K562 (cell line): ENCODE measurements around the gene MOSPD3. TPM values are rescaled to one million over a fixed set of nuclear protein-coding genes. Genes with fewer than 3 reads are reported as not detected.

Source experiments
- ATAC-seq: fragments of 200-7000 bp; cut with Tn5 transposase; 3 replicates; pipeline ENCODE4 v1.9.1; 2020; ENCODE audit warnings: moderate library complexity
- BruUV-seq: library from RNA; stranded (reverse); fragments of 400-500 nt; replicated peaks from 2 replicates; lab custom pipeline; 2021; lab: Mats Ljungman, UMichigan
- CTCF ChIA-PET: fragments of 300-600 bp; formaldehyde crosslinking; extraction: SDS; loops from one replicate; lab custom pipeline; 2021; ENCODE audit warnings: low intra/inter-chr PET ratio; lab: Yijun Ruan, JAX
- POLR2A ChIA-PET: fragments of 300-600, 350-650 bp; sonication (Branson Sonifier 250); formaldehyde crosslinking; extraction: SDS; loops from one replicate; lab custom pipeline; 2021; ENCODE audit warnings: antibody characterized with exemption, inconsistent platforms; lab: Yijun Ruan, JAX
- DNase-seq, 4 experiments: peaks; one replicate each; pipeline versions ENCODE4 v3.0.0 to v3.0.0-alpha.2; 2011 to 2018; ENCODE audit warnings: low spot score in 3 of 4, mixed read lengths in 3 of 4; ENCODE audit errors: extremely low read depth in 1 of 4
- FAIRE-seq: peaks from 2 replicates; lab custom pipeline; 2011; peaks lifted over from hg19 to GRCh38; lab: Jason Lieb, UNC
- H2AFZ ChIP-seq: 2 replicates; pipeline ENCODE4 v1.6.0; 2011; ENCODE audit warnings: low read depth, low read length, control low read depth, inconsistent platforms
- H3K27ac ChIP-seq: fragments of 200-600 bp; 3 replicates; pipeline ENCODE4 v1.8.0; 2011; ENCODE audit warnings: low read depth, mild to moderate bottlenecking, control low read depth, inconsistent platforms, low read length, moderate library complexity, mixed read lengths; ENCODE audit errors: extremely low read depth
- H3K27me3 ChIP-seq, 2 experiments: fragments of 300-600 bp in 1 of 2; 2 replicates in 1 of 2; 3 replicates in 1 of 2; pipeline versions ENCODE4 v1.6.0 to v1.8.0; 2011; ENCODE audit warnings: inconsistent platforms in 2 of 2, low read length in 2 of 2, mild to moderate bottlenecking in 1 of 2, mixed read lengths in 1 of 2, moderate library complexity in 1 of 2; ENCODE audit not compliant: control insufficient read depth in 2 of 2, insufficient read depth in 2 of 2
- H3K36me3 ChIP-seq: fragments of 300-600 bp; 3 replicates; pipeline ENCODE4 v1.8.0; 2011; ENCODE audit warnings: mild to moderate bottlenecking, low read length, inconsistent platforms; ENCODE audit not compliant: control insufficient read depth, insufficient read depth
- H3K4me1 ChIP-seq, 2 experiments: fragments of 200-600 bp in 1 of 2; replicated peaks in 1 of 2; 2 replicates in 1 of 2; 3 replicates in 1 of 2; pipeline versions ENCODE4 v1.5.1 to v1.8.0; 2011; ENCODE audit warnings: inconsistent platforms in 2 of 2, low read length in 2 of 2, mild to moderate bottlenecking in 1 of 2, mixed read lengths in 1 of 2, moderate library complexity in 1 of 2; ENCODE audit not compliant: control insufficient read depth in 2 of 2, insufficient read depth in 2 of 2
- H3K4me2 ChIP-seq: 2 replicates; pipeline ENCODE4 v1.6.1; 2011; ENCODE audit warnings: low read length, control low read depth, inconsistent platforms, mixed read lengths; ENCODE audit not compliant: insufficient read depth
- H3K4me3 ChIP-seq: fragments of 200-600 bp; sonication (generic), shearing (Covaris generic); 2 replicates; pipeline ENCODE4 v1.5.1; 2016; ENCODE audit warnings: control low read depth, inconsistent platforms
- H3K79me2 ChIP-seq: fragments of 200-600 bp; 3 replicates; pipeline ENCODE4 v1.8.0; 2011; ENCODE audit warnings: low read length, inconsistent platforms; ENCODE audit not compliant: control insufficient read depth, insufficient read depth
- H3K9ac ChIP-seq, 2 experiments: 2 replicates each; pipeline versions ENCODE4 v1.6.0 to v1.6.1; 2011; ENCODE audit warnings: low read depth in 2 of 2, low read length in 2 of 2, control low read depth in 1 of 2, inconsistent platforms in 1 of 2, mild to moderate bottlenecking in 1 of 2, mixed read lengths in 1 of 2; ENCODE audit not compliant: insufficient read depth in 1 of 2
- H3K9me1 ChIP-seq: one replicate; pipeline ENCODE4 v1.6.0; 2011; ENCODE audit warnings: inconsistent platforms, mild to moderate bottlenecking, low read length, moderate library complexity; ENCODE audit not compliant: control insufficient read depth, insufficient read depth
- H3K9me3 ChIP-seq: replicated peaks from 2 replicates; pipeline ENCODE4 v1.5.1; 2011; ENCODE audit warnings: low read depth, low read length, inconsistent platforms; ENCODE audit not compliant: control insufficient read depth, insufficient read depth
- H4K20me1 ChIP-seq: replicated peaks from 2 replicates; pipeline ENCODE4 v1.6.1; 2011; ENCODE audit warnings: low read length, inconsistent platforms, mixed read lengths; ENCODE audit not compliant: control insufficient read depth, insufficient read depth
- CBFA2T2 ChIP-seq: fragments of 450-650 bp; conservative IDR thresholded peaks from 2 replicates; pipeline ENCODE4 v1.6.1; 2017; ENCODE audit warnings: mild to moderate bottlenecking
- CC2D1A ChIP-seq: fragments of 450-650 bp; IDR thresholded peaks from 2 replicates; pipeline ENCODE4 v1.6.1; 2017; ENCODE audit warnings: mild to moderate bottlenecking
- ESRRA ChIP-seq: fragments of 450-650 bp; IDR thresholded peaks from 2 replicates; pipeline ENCODE4 v1.6.1; 2014; ENCODE audit warnings: low read depth, mild to moderate bottlenecking, moderate library complexity, borderline replicate concordance
- MTA1 ChIP-seq: fragments of 450-650 bp; IDR thresholded peaks from 2 replicates; pipeline ENCODE4 v1.6.1; 2017; ENCODE audit warnings: borderline replicate concordance
- MYNN ChIP-seq, 2 experiments: sonication (generic); formaldehyde crosslinking in 1 of 2; IDR thresholded peaks; 2 replicates each; pipeline versions ENCODE4 v1.5.0 to v1.6.1; 2016 to 2020; ENCODE audit warnings: antibody characterized with exemption in 1 of 2, missing genetic modification reagents in 1 of 2
- NONO ChIP-seq, 2 experiments: fragments of 200-400 bp in 1 of 2; fragments of 450-650 bp in 1 of 2; formaldehyde crosslinking in 1 of 2; IDR thresholded peaks; 2 replicates each; pipeline ENCODE4 v1.6.1; 2017; ENCODE audit warnings: low read depth in 2 of 2, mild to moderate bottlenecking in 2 of 2, moderate library complexity in 2 of 2, low read length in 1 of 2
- PKNOX1 ChIP-seq: fragments of 450-650 bp; IDR thresholded peaks from 2 replicates; pipeline ENCODE4 v1.6.1; 2016
- RB1 ChIP-seq: fragments of 450-650 bp; IDR thresholded peaks from 2 replicates; pipeline ENCODE4 v1.6.1; 2017; ENCODE audit warnings: low read depth, mild to moderate bottlenecking
- RUNX1 ChIP-seq: sonication (generic); IDR thresholded peaks from 2 replicates; pipeline ENCODE4 v1.6.1; 2016; ENCODE audit warnings: antibody characterized with exemption, low read depth
- TEAD4 ChIP-seq, 2 experiments: sonication (generic) in 1 of 2; formaldehyde crosslinking in 1 of 2; IDR thresholded peaks; 2 replicates each; pipeline versions ENCODE4 v1.6.1 to v1.8.0; 2012 to 2022; ENCODE audit warnings: borderline replicate concordance in 1 of 2, inconsistent platforms in 1 of 2, low read length in 1 of 2, mild to moderate bottlenecking in 1 of 2, missing genetic modification reagents in 1 of 2
- ZBTB17 ChIP-seq: fragments of 450-650 bp; formaldehyde crosslinking; IDR thresholded peaks from 2 replicates; pipeline ENCODE4 v1.4.0; 2020; ENCODE audit warnings: mild to moderate bottlenecking
- ZNF263 ChIP-seq: sonication (generic); formaldehyde crosslinking; IDR thresholded peaks from 2 replicates; pipeline ENCODE4 v1.8.0; 2022; ENCODE audit warnings: mild to moderate bottlenecking, missing genetic modification reagents, borderline replicate concordance
- ZNF584 ChIP-seq: fragments of 200-800 bp; sonication (Bioruptor generic); IDR thresholded peaks from 2 replicates; pipeline ENCODE4 v1.6.1; 2016; ENCODE audit warnings: low read depth, mild to moderate bottlenecking, missing genetic modification characterization, missing compliant biosample characterization
- WGBS: fragments of 100-300 bp; shearing (Covaris generic); methylation state at CpG from one replicate; pipeline ENCODE4 v1.1.6; 2016; ENCODE audit warnings: low coverage, mixed read lengths; ENCODE audit not compliant: insufficient coverage; ENCODE audit errors: missing lambda C conversion rate; 5-methylcytosine and 5-hydroxymethylcytosine counted together
- in situ Hi-C: fragments of 300-500 bp; cut with MboI; formaldehyde crosslinking; loops from 4 replicates; pipeline ENCODE4 v1.15.0; 2018; ENCODE audit warnings: inconsistent platforms, mixed read lengths
- intact Hi-C: fragments of 100-400 bp; cut with micrococcal nuclease; formaldehyde crosslinking; loops from 2 replicates; pipeline ENCODE4 v1.14.2; 2022
- polyA plus RNA-seq, 8 experiments: library from polyadenylated mRNA; depleted of rRNA in 4 of 8; stranded (reverse) in 5 of 8; unstranded in 3 of 8; fragments of >200 nt; fragmentation: Nextera tagmentation in 2 of 8; fragmentation: Illumina TruSeq in 1 of 8; extraction: Ambion mirVana in 2 of 8; extraction: Trizol in 1 of 8; gene quantifications; 2 replicates each; pipeline versions ENCODE4 v1.2.1 to v1.2.3, GENCODE V29; 2011 to 2014; ENCODE audit warnings: inconsistent platforms in 1 of 8, missing spikeins in 1 of 8
- total RNA-seq, 7 experiments: library from RNA; depleted of rRNA in 6 of 7; stranded (reverse); fragments of >200 nt in 6 of 7; fragmentation: Illumina TruSeq in 2 of 7; extraction: Trizol in 2 of 7; gene quantifications; 2 replicates each; pipeline versions ENCODE4 v1.2.1 to v1.2.3, GENCODE V29; 2011 to 2021; ENCODE audit warnings: low replicate concordance in 1 of 7
- TF ChIP-seq, protein P1 (sequence below): fragments of 150-350 bp; IDR thresholded peaks from 2 replicates; pipeline ENCODE4 v1.6.1; 2014; ENCODE audit warnings: low read depth, mild to moderate bottlenecking, low read length, borderline replicate concordance
- TF ChIP-seq, protein P2 (sequence below): fragments of 250-450 bp; sonication (Bioruptor Pico); IDR thresholded peaks from 2 replicates; pipeline ENCODE4 v1.9.0; 2021; ENCODE audit warnings: mild to moderate bottlenecking, inconsistent platforms

MOSPD3 gene
- total and polyA plus RNA-seq, 9 of the 15 experiments (the other 6 are each of a cell fraction or from before 2014, with no cell fraction given): 1.4 to 32.1 (median 7.3) TPM

DNA sequence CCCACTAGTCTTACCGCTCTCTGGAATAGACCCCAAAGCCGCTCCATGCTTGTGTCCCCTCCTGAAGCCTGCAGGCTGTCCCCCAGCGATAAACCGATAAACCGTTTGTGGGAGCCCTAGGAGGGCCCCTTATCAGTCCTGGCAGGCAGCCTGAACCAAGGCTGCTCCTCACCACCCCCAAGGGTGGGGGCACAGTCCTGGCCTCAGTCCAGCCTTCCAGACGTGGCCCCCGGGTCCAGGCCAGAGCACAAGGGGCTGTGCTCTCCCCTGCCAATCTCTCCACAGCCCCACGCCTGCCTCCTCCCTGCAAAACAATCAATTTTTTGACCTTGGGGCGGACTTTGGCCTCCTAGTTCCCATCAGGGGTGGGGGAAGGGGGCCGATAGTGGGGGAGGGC is 29.1 kb downstream of the MOSPD3 start, which contains the start of gene TFR2:
Gene TFR2 (minus strand): TSS at position 90 of the 397 bp plus-strand sequence. CDS start 43 bp downstream, at position 47.
- Histone ChIP-seq H3K4me1 (peaks cover 25 to 44% of the 10 kb centered on the region in 2 experiments), H3K4me3 (peak within 1 kb of the TSS; percentile 55), H3K27me3 (no peaks in the 10 kb centered on the region), H3K9me1 (no peaks in the 10 kb centered on the region), H3K9me3 (no peaks in the 10 kb centered on the region), H3K27ac (peak within 1 kb of the TSS; percentile 98), H4K20me1 (no peaks in the 10 kb centered on the region), H3K79me2 (peaks cover 53% of the 10 kb centered on the region), H2AFZ (peak within 1 kb of the TSS; percentile 59), H3K36me3 (peaks cover 10% of the 10 kb centered on the region), H3K4me2 (peak within 1 kb of the TSS; percentile 95), H3K9ac (peak within 1 kb of the TSS; percentile 92 to 94)
- ChIA-PET CTCF (no interaction called here), POLR2A (interaction anchor here (1.3 to 1.7 kb wide), 3 partner anchors 12 to 42 kb away, joined by 5 to 6 read pairs (median 6); no protein-coding TSS in a partner anchor)
- BruUV-seq: no TSS peak
- peak; percentile 98 to 99 (median 98) for DNase-seq
- 3% methylated on average over 9 of the region's 10 CpGs for WGBS
- peak; percentile 79 for ATAC-seq
- FAIRE-seq: peak; percentile 98
- intact Hi-C loops: loop anchor here (1.0 to 5.0 kb wide), 2 partner anchors 32 to 51 kb away; partner anchors contain the start of genes GIGYF1 and GNB2
- in situ Hi-C loops: no loop called here
- TF ChIP-seq ZBTB17 (CRISPR knock-in tag) (peak; percentile 46), ZNF584 (CRISPR knock-in tag) (peak; percentile 66; the same call in 1 of the 2 replicates), PKNOX1 (peak; percentile 90), RB1 (peak; percentile 62), NONO (IDR thresholded peaks at IDR 0.05; ENCODE audit: low read depth in 2 of 2, low read length in 1 of 2) (peak in 1 of 2 experiments; percentile 90; a peak in 2 of 4 replicates), RUNX1 (peak; percentile 82), CBFA2T2 (peak; percentile 96), ESRRA (peak; percentile 49; the same call in 1 of the 2 replicates), TEAD4 (IDR thresholded peaks at IDR 0.05; ENCODE audit: low read length) (peak; percentile 95), TEAD4 (CRISPR knock-in tag; IDR thresholded peaks at IDR 0.05; ENCODE audit: borderline replicate concordance) (no peak), ZNF263 (CRISPR knock-in tag) (no peak), CC2D1A (peak; percentile 94), MTA1 (peak; percentile 61), MYNN (IDR thresholded peaks at IDR 0.05) (peak; percentile 93), MYNN (CRISPR knock-in tag; IDR thresholded peaks at IDR 0.05) (no peak)
- TF ChIP-seq, protein P1, sequence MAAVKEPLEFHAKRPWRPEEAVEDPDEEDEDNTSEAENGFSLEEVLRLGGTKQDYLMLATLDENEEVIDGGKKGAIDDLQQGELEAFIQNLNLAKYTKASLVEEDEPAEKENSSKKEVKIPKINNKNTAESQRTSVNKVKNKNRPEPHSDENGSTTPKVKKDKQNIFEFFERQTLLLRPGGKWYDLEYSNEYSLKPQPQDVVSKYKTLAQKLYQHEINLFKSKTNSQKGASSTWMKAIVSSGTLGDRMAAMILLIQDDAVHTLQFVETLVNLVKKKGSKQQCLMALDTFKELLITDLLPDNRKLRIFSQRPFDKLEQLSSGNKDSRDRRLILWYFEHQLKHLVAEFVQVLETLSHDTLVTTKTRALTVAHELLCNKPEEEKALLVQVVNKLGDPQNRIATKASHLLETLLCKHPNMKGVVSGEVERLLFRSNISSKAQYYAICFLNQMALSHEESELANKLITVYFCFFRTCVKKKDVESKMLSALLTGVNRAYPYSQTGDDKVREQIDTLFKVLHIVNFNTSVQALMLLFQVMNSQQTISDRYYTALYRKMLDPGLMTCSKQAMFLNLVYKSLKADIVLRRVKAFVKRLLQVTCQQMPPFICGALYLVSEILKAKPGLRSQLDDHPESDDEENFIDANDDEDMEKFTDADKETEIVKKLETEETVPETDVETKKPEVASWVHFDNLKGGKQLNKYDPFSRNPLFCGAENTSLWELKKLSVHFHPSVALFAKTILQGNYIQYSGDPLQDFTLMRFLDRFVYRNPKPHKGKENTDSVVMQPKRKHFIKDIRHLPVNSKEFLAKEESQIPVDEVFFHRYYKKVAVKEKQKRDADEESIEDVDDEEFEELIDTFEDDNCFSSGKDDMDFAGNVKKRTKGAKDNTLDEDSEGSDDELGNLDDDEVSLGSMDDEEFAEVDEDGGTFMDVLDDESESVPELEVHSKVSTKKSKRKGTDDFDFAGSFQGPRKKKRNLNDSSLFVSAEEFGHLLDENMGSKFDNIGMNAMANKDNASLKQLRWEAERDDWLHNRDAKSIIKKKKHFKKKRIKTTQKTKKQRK: no peak
- TF ChIP-seq, protein P2, sequence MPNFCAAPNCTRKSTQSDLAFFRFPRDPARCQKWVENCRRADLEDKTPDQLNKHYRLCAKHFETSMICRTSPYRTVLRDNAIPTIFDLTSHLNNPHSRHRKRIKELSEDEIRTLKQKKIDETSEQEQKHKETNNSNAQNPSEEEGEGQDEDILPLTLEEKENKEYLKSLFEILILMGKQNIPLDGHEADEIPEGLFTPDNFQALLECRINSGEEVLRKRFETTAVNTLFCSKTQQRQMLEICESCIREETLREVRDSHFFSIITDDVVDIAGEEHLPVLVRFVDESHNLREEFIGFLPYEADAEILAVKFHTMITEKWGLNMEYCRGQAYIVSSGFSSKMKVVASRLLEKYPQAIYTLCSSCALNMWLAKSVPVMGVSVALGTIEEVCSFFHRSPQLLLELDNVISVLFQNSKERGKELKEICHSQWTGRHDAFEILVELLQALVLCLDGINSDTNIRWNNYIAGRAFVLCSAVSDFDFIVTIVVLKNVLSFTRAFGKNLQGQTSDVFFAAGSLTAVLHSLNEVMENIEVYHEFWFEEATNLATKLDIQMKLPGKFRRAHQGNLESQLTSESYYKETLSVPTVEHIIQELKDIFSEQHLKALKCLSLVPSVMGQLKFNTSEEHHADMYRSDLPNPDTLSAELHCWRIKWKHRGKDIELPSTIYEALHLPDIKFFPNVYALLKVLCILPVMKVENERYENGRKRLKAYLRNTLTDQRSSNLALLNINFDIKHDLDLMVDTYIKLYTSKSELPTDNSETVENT (CRISPR knock-in tag): peak; percentile 58; the same call in 1 of the 2 replicates
